Keratinocyte (primary cell): ENCODE results near the gene ZNF678.

Experiments
- EZH2 ChIP-seq: IDR thresholded peaks from one replicate; pipeline ENCODE4 v1.6.1; 2012; ENCODE audit warnings: inconsistent platforms, mild to moderate bottlenecking, low read length, moderate library complexity
- TF ChIP-seq, protein P1 (sequence below), 3 experiments: IDR thresholded peaks in 1 of 3; conservative IDR thresholded peaks in 1 of 3; optimal IDR thresholded peaks in 1 of 3; 2 replicates in 2 of 3; 3 replicates in 1 of 3; pipeline versions ENCODE3 to v1.5.1; 2011; ENCODE audit warnings: low read length in 3 of 3, mild to moderate bottlenecking in 3 of 3, moderate library complexity in 2 of 3, control low read depth in 1 of 3, inconsistent platforms in 1 of 3; ENCODE audit not compliant: insufficient read depth in 2 of 3; ENCODE audit errors: extremely low read depth in 1 of 3

- TF ChIP-seq, protein P1, sequence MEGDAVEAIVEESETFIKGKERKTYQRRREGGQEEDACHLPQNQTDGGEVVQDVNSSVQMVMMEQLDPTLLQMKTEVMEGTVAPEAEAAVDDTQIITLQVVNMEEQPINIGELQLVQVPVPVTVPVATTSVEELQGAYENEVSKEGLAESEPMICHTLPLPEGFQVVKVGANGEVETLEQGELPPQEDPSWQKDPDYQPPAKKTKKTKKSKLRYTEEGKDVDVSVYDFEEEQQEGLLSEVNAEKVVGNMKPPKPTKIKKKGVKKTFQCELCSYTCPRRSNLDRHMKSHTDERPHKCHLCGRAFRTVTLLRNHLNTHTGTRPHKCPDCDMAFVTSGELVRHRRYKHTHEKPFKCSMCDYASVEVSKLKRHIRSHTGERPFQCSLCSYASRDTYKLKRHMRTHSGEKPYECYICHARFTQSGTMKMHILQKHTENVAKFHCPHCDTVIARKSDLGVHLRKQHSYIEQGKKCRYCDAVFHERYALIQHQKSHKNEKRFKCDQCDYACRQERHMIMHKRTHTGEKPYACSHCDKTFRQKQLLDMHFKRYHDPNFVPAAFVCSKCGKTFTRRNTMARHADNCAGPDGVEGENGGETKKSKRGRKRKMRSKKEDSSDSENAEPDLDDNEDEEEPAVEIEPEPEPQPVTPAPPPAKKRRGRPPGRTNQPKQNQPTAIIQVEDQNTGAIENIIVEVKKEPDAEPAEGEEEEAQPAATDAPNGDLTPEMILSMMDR (optimal IDR thresholded peaks at IDR 0.05 in 1 of 3, IDR thresholded peaks at IDR 0.05 in 1 of 3, conservative IDR thresholded peaks at IDR 0.05 in 1 of 3; ENCODE audit: extremely low read depth in 1 of 3, insufficient read depth in 2 of 3, low read length in 3 of 3): no peak
- no peak for TF ChIP-seq EZH2
Measured at GRCh38 chr1:227718932-227719331, 155.6 kb downstream of the ZNF678 start.
